Neural cell (in vitro differentiated cells): Measurements from ENCODE around the gene PPP6R1. TPM values are rescaled to one million over a fixed set of nuclear protein-coding genes. Genes with fewer than 3 reads are reported as not detected.

ENCODE experiments used
- H2AFZ ChIP-seq: fragments of 200-600, 300-800 bp; sonication (generic), shearing (Covaris generic); 2 replicates; pipeline ENCODE4 v1.6.0; 2014; ENCODE audit warnings: low read depth, mild to moderate bottlenecking, antibody characterized with exemption, low read length, moderate library complexity
- H3F3A ChIP-seq: fragments of 200-600 bp; shearing (Covaris generic); 2 replicates; pipeline ENCODE4 v1.6.1; 2016; ENCODE audit warnings: mild to moderate bottlenecking, moderate library complexity, mixed read lengths, antibody characterized with exemption, low read length; ENCODE audit not compliant: insufficient read depth, poor library complexity, severe bottlenecking
- H3K27ac ChIP-seq: fragments of 200-600, 300-800 bp; sonication (generic), shearing (Covaris generic); 2 replicates; pipeline ENCODE4 v1.5.1; 2014; ENCODE audit warnings: mild to moderate bottlenecking, low read length, moderate library complexity
- H3K27me3 ChIP-seq: fragments of 300-800, 200-600 bp; sonication (generic), shearing (Covaris generic); 2 replicates; pipeline ENCODE4 v1.6.0; 2014; ENCODE audit warnings: mild to moderate bottlenecking, low read depth, low read length, moderate library complexity; ENCODE audit not compliant: insufficient read depth
- H3K36me3 ChIP-seq: fragments of 300-800, 200-600 bp; sonication (generic), shearing (Covaris generic); 2 replicates; pipeline ENCODE4 v1.5.1; 2014; ENCODE audit warnings: mild to moderate bottlenecking, antibody characterized with exemption, low read length, moderate library complexity; ENCODE audit not compliant: insufficient read depth
- H3K4me2 ChIP-seq: fragments of 300-800, 200-600 bp; sonication (generic), shearing (Covaris generic); 2 replicates; pipeline ENCODE4 v1.6.0; 2014; ENCODE audit warnings: mild to moderate bottlenecking, low read length
- H3K4me3 ChIP-seq: fragments of 300-800, 200-600 bp; sonication (generic), shearing (Covaris generic); 2 replicates; pipeline ENCODE4 v1.5.1; 2014; ENCODE audit warnings: mild to moderate bottlenecking, low read length, moderate library complexity
- H3K79me2 ChIP-seq: fragments of 200-600 bp; shearing (Covaris generic); replicated peaks from 2 replicates; pipeline ENCODE4 v1.6.0; 2014; ENCODE audit warnings: mild to moderate bottlenecking, low read length, moderate library complexity; ENCODE audit not compliant: insufficient read depth
- H3K9ac ChIP-seq: fragments of 300-800, 200-600 bp; sonication (generic), shearing (Covaris generic); 2 replicates; pipeline ENCODE4 v1.6.1; 2016; ENCODE audit warnings: mild to moderate bottlenecking, low read length, mixed read lengths
- H3K9me2 ChIP-seq: fragments of 200-600 bp; shearing (Covaris generic); 2 replicates; pipeline ENCODE4 v1.6.1; 2016; ENCODE audit warnings: mild to moderate bottlenecking, low read length, mixed read lengths; ENCODE audit not compliant: insufficient read depth
- H3K9me3 ChIP-seq: fragments of 200-600, 300-800 bp; sonication (generic), shearing (Covaris generic); 2 replicates; pipeline ENCODE4 v1.6.1; 2016; ENCODE audit warnings: mild to moderate bottlenecking, mixed run types, low read length, moderate library complexity, mixed read lengths
- H4K20me1 ChIP-seq: fragments of 200-600 bp; shearing (Covaris generic); 2 replicates; pipeline ENCODE4 v1.6.1; 2016; ENCODE audit warnings: mild to moderate bottlenecking, mixed run types; ENCODE audit not compliant: insufficient read depth
- EP300 ChIP-seq: fragments of 450-650 bp; conservative IDR thresholded peaks from 2 replicates; pipeline ENCODE4 v1.6.1; 2014; ENCODE audit warnings: antibody characterized with exemption, mild to moderate bottlenecking, moderate library complexity; ENCODE audit not compliant: poor library complexity, severe bottlenecking
- EZH2 ChIP-seq: fragments of 200-600, 300-800 bp; shearing (Covaris generic), sonication (generic); IDR thresholded peaks from 2 replicates; pipeline ENCODE4 v1.6.1; 2014; ENCODE audit warnings: antibody characterized with exemption, low read length, borderline replicate concordance, mild to moderate bottlenecking; ENCODE audit not compliant: insufficient read depth, poor library complexity, severe bottlenecking
- MXI1 ChIP-seq: fragments of 450-650 bp; conservative IDR thresholded peaks from 2 replicates; pipeline ENCODE4 v1.6.1; 2014; ENCODE audit warnings: antibody characterized with exemption, mild to moderate bottlenecking; ENCODE audit not compliant: poor library complexity, severe bottlenecking
- POLR2AphosphoS5 ChIP-seq: IDR thresholded peaks from 2 replicates; pipeline ENCODE4 v1.6.1; 2012
- RAD21 ChIP-seq: fragments of 450-650 bp; conservative IDR thresholded peaks from 2 replicates; pipeline ENCODE4 v1.6.1; 2014; ENCODE audit warnings: antibody characterized with exemption, mild to moderate bottlenecking, moderate library complexity
- SMC3 ChIP-seq: fragments of 450-650 bp; conservative IDR thresholded peaks from 2 replicates; pipeline ENCODE4 v1.6.1; 2014; ENCODE audit warnings: antibody characterized with exemption, mild to moderate bottlenecking, moderate library complexity; ENCODE audit not compliant: poor library complexity
- TAF1 ChIP-seq: IDR thresholded peaks from 2 replicates; pipeline ENCODE4 v1.6.1; 2012; ENCODE audit warnings: low read depth
- polyA plus RNA-seq: library from polyadenylated mRNA; depleted of rRNA; stranded (reverse); fragments of >200 nt; gene quantifications from 2 replicates; pipeline ENCODE4 v1.2.3, GENCODE V29; 2014
- TF ChIP-seq, protein P1 (sequence below): fragments of 450-650 bp; IDR thresholded peaks from 2 replicates; pipeline ENCODE4 v1.5.1; 2014; ENCODE audit warnings: antibody characterized with exemption, mild to moderate bottlenecking, moderate library complexity; ENCODE audit not compliant: poor library complexity, severe bottlenecking
- TF ChIP-seq, protein P2 (sequence below): IDR thresholded peaks from 2 replicates; pipeline ENCODE4 v1.6.1; 2012; ENCODE audit warnings: borderline replicate concordance

Gene PPP6R1
- polyA plus RNA-seq, 1 donor from 2014 or later = 20.0 TPM

DNA sequence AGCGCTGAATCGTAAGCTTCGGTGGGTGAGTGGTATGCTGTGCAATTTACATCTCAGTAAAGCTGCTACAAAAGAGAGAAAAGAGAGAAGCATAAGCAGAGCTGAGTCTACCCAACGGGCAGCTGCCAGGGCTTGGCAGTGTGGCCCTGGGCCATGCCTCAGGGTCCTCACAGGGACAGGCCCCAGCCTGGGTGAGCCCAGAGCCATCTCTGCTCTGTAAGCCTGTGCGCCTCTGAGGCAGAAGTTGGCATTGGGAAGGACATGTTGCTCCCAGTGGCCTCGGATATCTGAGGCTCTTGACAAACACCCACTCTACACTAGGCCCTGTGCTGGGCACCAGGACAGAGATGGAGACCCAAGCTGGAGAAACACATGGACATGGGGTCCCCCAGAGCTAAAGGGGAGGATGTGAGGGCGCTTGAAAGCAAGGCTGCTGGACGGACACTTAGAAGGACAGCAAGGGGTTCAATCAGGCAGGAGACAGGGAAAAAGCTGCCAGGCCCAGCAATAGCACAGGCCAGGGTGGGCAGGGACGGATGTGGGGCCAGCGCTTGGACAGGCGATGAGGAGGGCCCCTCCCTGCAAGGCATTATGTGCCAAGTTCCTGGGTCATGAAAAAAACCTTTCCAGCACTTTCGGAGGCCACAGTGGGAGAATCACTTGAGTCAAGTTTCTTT is 14.7 kb downstream of the PPP6R1 start:
- no peak for TF ChIP-seq TAF1
- TF ChIP-seq, protein P1, sequence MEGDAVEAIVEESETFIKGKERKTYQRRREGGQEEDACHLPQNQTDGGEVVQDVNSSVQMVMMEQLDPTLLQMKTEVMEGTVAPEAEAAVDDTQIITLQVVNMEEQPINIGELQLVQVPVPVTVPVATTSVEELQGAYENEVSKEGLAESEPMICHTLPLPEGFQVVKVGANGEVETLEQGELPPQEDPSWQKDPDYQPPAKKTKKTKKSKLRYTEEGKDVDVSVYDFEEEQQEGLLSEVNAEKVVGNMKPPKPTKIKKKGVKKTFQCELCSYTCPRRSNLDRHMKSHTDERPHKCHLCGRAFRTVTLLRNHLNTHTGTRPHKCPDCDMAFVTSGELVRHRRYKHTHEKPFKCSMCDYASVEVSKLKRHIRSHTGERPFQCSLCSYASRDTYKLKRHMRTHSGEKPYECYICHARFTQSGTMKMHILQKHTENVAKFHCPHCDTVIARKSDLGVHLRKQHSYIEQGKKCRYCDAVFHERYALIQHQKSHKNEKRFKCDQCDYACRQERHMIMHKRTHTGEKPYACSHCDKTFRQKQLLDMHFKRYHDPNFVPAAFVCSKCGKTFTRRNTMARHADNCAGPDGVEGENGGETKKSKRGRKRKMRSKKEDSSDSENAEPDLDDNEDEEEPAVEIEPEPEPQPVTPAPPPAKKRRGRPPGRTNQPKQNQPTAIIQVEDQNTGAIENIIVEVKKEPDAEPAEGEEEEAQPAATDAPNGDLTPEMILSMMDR = no peak
- no peak for TF ChIP-seq MXI1
- TF ChIP-seq EP300 = no peak
- TF ChIP-seq, protein P2, sequence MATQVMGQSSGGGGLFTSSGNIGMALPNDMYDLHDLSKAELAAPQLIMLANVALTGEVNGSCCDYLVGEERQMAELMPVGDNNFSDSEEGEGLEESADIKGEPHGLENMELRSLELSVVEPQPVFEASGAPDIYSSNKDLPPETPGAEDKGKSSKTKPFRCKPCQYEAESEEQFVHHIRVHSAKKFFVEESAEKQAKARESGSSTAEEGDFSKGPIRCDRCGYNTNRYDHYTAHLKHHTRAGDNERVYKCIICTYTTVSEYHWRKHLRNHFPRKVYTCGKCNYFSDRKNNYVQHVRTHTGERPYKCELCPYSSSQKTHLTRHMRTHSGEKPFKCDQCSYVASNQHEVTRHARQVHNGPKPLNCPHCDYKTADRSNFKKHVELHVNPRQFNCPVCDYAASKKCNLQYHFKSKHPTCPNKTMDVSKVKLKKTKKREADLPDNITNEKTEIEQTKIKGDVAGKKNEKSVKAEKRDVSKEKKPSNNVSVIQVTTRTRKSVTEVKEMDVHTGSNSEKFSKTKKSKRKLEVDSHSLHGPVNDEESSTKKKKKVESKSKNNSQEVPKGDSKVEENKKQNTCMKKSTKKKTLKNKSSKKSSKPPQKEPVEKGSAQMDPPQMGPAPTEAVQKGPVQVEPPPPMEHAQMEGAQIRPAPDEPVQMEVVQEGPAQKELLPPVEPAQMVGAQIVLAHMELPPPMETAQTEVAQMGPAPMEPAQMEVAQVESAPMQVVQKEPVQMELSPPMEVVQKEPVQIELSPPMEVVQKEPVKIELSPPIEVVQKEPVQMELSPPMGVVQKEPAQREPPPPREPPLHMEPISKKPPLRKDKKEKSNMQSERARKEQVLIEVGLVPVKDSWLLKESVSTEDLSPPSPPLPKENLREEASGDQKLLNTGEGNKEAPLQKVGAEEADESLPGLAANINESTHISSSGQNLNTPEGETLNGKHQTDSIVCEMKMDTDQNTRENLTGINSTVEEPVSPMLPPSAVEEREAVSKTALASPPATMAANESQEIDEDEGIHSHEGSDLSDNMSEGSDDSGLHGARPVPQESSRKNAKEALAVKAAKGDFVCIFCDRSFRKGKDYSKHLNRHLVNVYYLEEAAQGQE = no peak
- no peak for TF ChIP-seq SMC3
- no peak for TF ChIP-seq RAD21
- TF ChIP-seq POLR2AphosphoS5 = no peak
- no peak for TF ChIP-seq EZH2
- H3K4me3 ChIP-seq = no peak overlapping the region
- no peaks in the 10 kb centered on the region for H3K79me2 ChIP-seq
- no peaks in the 10 kb centered on the region for H3K27me3 ChIP-seq
- no peaks in the 10 kb centered on the region for H3F3A ChIP-seq
- H3K9ac ChIP-seq = no peak overlapping the region
- H3K36me3 ChIP-seq = no peaks in the 10 kb centered on the region
- no peaks in the 10 kb centered on the region for H3K9me2 ChIP-seq
- no peak overlapping the region for H3K27ac ChIP-seq
- H4K20me1 ChIP-seq = no peaks in the 10 kb centered on the region
- H3K4me2 ChIP-seq = no peak overlapping the region
- no peaks in the 10 kb centered on the region for H3K9me3 ChIP-seq
- H2AFZ ChIP-seq = no peak overlapping the region

DNA sequence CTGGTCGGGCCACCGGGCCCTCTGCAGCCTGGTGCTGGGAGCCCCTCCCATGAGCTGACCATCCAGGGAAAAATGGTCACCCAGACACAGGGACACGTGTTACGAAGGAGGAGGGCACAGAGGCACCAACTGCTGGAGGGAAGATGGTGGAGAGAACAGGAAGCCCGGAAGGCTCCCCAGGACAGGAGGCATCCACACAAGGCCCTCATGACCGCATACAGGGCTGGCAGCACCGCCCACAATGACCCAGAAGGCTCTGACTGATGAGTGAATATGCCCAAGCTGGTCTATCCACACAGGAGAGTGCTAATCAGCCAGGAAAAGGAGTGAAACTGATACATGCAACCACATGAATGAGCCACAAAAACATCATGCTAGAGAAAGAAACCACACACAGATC is 16.3 kb downstream of the PPP6R1 start:
- Histone ChIP-seq H4K20me1 (no peaks in the 10 kb centered on the region), H3K9me3 (no peaks in the 10 kb centered on the region), H2AFZ (no peak overlapping the region), H3K36me3 (no peaks in the 10 kb centered on the region), H3K79me2 (no peaks in the 10 kb centered on the region), H3K9me2 (no peaks in the 10 kb centered on the region), H3K4me3 (no peak overlapping the region), H3K27me3 (no peaks in the 10 kb centered on the region), H3F3A (no peaks in the 10 kb centered on the region), H3K27ac (no peak overlapping the region), H3K4me2 (no peak overlapping the region), H3K9ac (no peak overlapping the region)
- TF ChIP-seq EP300 (no peak), SMC3 (no peak), EZH2 (no peak)
- TF ChIP-seq, protein P1 = no peak
